NCI-H2196 (cell line): ENCODE data around the gene ALOX12B.
"Not testable (repeated sequence)": the region's sequence is repeated elsewhere in the genome, so short reads cannot be mapped to it uniquely, and the experiment has no call there.

ENCODE experiments used
- DNase-seq: peaks from one replicate; lab custom pipeline; 2025; ENCODE audit not compliant: unreplicated experiment; lab: John Stamatoyannopoulos, UW

Gene ALOX12B

DNA sequence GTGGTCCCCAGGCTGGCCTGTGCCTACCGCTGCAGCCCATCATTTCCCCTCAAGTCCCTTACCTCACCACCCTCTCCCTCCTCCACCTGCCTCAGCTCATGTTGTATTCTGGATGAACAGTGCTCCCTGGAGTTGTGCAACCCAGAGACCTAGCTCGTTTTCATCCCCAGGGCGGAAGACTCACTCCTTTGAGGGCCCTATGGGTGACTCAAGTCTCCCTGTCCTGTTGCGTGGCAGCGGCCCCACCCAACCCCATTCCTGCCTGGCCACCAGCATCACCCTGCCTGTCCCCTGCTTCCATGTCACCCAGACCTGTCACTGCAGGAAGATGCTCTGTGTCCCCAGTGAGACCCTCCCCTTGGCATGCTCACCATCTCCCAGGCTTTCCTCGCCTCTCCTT lies 3.3 kb downstream of the ALOX12B start:
- no peak for DNase-seq

DNA sequence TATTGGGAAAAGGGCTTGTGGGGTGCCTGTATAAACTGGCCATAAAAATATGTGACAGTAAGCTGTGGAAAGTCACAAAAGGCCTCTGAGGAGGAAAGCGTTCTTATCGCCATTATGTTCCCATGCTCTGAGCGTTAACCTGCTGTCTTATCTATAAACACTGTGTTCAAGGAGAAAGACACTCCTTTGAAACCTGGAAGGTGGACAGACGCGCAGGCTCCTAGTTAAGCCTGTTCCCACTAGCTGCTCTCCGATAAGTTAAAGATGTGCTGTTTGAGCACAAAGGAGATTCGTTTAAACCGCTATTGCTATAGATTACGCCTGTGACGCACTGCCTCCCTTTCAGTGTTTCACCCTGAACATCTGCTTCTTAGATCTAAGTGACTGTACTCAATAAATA lies 5.2 kb downstream of the ALOX12B start:
- DNase-seq, result no peak

DNA sequence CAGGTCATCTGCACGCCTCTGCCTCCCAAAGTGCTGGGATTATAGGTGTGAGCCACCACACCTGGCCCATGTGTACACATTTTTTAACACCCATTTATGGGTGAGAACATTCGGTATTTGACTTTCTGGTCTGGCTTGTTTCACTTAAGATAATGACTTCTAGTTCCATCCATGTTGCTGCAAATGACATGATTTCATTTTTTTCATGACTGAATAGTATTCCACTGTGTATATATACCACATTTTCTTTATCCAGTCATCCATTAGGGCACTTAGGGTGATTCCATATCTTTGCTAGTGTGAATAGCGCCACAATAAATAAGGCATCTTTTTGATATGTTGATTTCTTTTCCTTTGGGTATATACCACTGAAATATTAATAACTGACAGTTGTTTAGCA lies 5.6 kb downstream of the ALOX12B start:
- DNase-seq, result no peak

DNA sequence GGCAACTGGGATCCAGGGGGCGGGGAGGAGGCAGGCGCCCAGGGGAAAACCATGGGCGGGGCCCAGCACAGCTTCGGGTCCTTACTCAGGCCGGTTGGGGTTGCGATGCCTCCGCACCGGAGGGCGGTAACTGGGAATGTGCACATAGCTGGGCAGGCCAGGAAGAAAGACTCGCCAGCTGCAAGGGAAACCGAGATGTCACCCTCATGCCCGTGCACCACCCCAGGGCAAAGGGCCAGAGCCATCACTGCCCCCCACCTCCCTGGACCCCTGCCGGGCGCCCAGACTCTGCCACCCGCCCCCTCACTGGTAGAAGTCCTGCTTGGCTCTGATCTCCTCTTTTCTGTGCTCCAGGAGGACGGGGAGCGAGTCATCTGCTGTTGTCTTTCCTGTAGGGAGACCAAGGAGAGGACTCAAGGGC lies 6.7 kb downstream of the ALOX12B start:
- no peak for DNase-seq

DNA sequence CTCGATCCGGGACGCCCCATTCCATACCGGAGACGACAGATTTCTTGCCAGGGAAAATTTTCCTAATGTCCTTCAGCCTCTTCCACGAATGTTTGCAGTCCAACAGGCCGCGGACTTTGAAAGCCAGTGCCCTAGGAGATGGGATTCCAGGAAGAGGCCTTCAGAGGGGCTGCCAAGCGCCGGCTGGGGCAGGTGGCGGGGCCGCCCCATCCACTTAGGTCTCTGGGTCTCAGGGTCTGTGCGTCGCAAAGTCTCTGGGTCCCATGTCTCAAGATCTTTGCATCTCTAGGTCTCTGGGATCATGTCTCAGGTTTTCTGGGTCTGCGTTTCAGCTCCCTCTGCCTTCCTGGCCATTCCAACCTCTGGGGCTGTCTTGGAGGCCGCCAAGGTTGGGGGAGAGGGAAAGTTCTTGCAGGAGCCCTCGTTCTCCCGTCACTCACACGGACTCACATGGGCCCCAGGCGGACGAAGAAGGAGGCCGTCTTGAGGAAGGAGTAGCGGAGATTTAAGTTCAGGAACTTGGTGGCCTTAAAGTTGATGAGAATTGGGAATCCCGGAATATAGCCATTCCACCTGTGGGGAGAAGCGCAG lies 7.2 kb downstream of the ALOX12B start:
- DNase-seq, result no peak

DNA sequence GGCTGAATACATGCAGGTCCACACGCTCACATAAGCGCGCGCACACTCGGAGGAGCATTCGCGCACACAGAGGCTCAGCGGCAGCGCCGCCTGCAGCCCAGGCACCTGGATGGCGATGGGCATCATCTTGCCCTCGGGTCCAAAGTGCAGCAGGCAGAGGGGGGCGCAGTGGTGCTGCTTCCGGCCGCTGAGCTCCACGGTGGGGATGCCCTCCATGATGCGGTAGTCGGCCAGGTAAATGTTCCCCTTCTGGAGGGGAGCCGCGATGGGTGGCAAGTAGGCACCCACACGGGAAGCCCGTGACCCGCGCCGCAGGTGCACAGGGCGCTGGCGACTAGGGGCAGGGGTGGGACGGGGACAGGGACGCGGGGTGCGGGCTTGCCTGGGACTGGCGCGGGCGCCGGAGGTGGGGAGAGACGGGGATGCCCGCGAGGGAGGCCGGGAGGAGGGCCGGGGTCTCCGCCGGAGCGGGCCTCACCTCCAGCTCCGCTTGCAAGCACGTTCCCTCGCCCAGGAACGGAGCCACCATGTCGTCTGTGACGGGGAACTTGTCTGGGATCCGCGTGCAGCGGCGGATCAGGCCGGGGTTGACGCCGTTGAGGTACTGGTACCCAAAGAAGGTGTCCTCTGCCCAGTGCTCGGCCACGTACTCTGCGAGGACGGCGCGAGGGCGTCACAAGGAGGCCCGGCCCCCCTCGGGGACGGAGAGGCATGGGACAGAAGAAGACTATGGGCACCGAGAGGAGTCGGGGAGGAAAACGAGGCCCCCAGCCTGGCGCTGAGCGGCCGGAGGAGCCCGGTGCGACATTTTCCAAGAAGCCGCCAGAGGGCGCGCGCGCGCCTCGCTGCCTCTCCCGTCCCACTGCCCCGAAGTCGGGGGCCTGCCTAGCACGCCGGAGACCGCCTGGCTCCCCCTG lies 8.0 kb downstream of the ALOX12B start:
- peak; percentile 50 for DNase-seq

DNA sequence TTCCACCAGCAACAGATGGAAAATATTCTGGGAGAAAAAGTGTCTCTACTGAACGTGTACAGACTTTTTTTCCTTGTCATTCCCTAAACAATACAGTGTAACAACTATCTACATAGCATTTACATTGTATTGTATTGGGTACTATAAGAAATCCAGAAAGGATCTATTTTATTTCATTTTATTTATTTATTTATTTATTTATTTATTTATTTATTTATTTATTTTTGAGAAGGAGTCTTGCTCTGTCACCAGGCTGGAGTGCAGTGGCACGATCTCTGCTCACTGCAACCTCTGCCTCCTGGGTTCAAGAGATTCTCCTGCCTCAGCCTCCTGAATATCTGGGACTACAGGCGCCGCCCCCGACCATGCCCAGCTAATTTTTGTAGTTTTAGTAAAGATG lies 9.6 kb downstream of the ALOX12B start:
- not testable (repeated sequence) for DNase-seq

DNA sequence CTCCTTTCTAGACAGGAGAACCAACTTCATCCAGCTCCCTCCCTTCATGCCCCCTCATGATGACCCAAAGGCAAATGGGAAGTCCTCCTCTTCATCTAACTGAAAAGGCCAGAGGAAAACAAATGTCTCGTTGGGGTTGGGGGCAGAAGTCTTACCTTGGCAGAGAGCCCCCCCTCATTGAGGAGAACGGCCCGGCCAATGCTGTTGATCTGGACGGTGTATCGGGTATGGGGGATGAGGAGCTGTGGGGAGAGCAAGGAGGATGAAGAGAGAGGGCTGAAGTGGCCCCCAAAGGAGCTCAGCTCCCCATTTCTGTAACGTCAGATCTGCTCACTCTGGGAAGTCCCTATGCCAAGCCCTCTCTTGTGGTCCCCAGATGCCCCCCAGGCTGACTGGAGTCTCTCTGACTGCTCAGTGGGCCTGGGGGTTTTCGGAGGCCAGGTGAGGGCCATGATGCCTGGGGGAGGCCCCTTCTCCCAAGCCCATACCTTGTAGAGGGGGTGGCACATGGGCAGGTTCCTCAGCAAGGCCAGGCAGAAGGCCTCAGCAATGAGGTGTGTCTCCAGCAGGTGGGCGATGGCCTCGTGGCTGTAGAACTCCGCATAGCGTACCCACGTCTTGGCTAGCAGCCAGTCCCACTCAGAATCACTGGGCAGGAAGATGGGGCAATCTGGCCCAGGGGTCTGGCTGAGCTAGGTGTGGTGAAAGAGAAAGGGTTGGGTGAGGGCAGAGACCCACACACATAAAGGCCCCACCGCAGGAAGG lies 10.8 kb downstream of the ALOX12B start:
- no peak for DNase-seq

DNA sequence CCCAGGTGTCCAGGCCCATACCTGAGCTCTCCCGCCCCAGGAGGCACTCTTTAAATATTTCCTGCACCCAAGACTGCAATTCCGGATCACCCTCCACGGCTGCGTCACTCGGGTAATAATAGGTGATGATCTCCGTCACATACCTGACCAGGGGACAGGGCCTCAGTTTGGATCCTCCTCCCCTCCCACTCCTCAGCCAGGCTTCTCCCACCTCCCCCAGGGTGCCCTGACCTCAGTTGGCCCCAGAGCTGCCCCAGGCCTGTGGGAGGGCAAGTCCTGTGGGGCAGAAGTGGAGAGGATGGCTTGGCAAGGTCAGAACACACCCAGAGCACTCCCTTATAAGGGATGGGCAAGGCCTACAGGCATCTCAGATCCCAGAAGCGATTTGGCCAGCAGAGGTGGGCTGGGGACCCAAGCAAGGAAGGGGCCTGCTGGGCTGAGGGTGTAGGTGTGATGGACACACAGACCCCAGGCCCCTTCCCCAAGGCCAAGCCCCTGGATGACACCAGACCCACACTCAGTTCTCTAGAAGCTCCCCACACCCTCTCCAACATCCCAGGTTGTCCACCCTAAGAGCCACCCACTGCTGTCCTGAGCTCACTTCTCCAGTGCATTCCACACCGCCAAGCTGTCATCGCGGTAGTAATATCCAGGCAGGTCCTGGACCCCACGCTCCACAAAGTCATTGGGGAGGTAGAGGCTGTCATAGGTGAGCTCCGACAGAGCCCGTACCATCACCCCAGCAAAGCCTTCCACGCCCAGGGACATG lies 11.8 kb downstream of the ALOX12B start:
- no peak for DNase-seq

DNA sequence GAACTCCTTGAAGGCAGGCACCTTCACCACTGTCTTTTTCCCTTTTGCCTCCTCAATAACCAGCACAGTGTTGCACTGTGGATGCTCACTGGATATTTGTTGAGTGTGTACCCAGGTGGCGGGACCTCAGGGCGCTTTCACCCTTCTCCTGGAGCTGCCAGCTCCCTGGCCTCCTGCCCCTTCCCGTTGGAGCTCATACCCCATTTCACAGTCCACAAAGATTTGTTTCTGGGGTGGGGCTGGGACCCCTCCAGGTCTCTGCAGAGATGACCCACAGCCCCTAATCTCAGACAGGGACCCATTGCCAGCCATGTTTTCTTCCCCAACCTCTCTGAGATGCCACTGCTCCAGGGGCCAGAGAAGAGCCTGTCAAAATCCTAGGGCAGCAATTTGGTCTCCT lies 12.4 kb downstream of the ALOX12B start:
- no peak for DNase-seq

DNA sequence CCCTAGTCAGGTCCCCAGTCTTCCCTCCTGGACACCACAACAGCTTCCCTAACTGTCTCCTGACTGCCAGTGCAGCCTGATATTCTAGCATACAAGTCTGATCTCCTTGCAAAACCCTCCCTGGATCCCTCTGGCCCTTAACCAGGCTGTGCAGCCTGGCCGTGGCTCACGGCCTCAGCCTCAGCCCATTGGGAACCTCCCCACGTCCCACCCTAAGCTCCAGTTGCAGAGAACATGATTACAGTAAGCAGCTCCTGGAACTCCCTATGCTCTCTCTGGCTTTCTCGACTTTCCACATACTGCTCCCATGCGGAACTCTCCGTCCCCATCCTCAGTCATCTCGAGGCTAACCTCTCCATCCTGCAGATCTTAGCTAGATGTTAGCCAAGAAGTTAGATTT lies 13.0 kb downstream of the ALOX12B start:
- DNase-seq, result no peak

DNA sequence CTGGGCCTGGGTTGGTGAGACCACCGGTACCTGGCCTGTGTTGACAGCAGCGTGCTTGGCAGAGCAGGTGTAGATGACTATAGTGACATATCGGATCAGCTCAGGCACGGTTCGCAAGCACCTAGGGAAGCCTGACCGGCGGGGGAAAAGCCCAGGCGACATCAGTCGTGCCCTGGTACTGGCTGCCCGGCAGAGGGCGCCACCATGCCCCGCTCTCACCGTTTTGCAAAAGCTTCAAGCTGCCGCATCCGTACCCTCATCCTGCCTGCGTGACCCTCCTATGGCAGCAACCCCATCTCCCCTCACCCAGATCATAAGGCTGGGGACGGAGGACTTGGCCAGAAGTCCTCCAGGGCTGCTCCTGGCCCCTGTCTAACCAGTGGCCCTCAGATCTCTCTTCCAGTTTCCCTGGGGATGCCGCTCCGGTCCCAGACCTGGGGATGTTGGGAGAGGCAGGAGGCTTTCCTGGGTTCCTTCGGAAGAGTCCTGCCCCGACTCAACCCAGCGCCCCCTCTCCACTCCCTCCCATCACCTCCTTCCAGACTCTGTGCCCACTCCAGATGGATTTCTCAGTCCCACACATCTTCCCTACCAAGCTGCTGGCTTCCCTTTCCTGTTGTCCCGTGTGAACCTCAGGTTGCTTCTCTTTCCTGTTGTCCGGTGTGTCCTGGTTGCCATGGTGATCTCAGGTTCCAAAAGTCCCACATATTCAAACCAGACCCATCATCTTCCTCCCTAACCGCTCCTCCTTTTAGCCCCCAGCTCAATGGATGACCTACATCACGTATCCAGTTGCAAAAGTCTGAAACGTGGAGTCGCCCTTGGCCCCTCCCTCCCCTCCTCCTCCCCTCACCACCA lies 13.7 kb downstream of the ALOX12B start:
- DNase-seq, result peak; percentile 63

DNA sequence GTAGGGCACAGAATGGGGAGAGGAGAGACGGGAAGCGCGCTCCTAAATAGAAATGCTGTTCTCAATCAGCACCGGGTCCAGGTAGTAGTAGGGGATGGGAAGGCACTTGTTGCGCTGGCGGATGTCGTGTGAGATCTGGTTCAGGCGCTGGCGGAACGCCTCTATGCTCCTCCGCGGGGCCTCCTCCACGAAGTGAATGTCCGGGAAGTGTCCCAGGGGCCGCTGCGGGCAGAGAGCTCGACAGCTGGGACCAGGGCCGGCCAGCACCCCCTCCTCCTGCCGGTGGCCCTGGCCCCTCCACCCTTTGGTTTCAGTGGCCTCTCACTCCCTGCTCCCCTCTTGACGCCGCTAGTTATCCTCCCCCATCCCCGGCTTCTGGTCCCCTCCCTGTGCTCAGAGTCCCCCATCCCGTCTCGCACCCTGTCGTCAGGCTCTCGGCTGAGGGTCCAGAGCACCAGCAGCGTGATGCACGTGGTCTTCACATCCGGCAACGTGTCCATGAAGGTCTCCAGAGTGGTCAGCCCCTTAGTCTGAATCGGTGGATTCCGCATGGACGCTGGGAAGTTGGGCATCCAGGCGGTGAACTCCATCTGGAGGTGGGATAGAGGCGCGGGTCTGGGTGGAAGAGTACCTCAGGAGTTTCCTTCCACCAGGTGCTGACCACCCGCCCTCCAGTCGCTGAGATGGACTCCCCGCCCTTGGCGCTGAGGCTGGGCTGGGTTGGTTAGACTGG lies 14.6 kb downstream of the ALOX12B start:
- no peak for DNase-seq

DNA sequence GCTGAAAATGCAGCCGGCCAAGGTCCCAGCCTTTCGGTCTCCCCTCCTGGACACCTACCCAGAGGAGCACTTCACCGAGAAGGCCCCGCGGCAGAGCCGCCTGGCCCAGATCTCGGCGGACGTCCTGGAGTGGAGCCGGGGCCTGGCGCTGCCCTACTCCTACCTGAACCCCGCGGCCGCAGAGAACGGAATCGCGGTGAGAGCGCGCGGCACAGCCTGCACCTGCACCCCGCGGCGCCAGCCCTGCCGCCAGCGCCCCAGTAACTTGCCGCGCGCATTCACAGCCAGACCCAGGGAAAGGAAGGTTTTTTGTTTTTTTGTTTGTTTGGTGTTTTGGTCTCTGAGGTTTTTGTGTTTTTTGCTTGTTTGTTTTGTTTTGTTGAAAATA lies 15.2 kb downstream of the ALOX12B start:
- DNase-seq, result no peak

DNA sequence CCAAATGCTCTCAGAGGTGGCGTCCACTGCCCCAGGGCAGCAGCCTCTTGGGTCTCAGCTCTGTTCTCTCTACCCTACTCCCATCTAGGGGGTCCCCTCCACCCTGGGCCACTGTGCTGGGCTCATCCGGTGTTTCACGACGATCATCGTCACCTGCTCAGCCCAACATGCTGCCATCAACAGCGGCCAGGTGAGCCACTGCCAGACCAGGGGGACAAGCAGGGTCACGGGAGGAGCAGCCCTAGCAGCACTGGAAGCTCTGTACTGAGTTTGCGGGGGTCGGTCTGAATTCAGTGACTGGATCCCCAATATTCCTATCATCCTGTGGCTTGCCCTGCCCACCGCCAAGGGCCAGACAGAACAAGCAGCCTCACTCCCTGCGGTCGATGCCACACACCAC lies 16.0 kb downstream of the ALOX12B start:
- no peak for DNase-seq

DNA sequence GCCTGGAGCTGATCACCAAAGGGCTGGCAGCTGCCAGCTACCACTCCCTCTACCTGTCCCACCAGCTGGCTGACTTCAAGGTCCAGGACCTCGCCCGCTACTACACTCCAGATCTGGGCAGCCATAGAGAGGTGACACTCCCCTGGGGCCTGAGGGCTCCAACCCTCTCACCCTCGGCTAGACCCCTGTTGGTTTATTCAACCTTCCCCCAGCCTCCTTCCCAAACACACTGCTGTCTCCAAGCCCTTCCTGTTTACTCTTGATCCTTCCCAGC lies 18.0 kb downstream of the ALOX12B start:
- DNase-seq, result no peak

DNA sequence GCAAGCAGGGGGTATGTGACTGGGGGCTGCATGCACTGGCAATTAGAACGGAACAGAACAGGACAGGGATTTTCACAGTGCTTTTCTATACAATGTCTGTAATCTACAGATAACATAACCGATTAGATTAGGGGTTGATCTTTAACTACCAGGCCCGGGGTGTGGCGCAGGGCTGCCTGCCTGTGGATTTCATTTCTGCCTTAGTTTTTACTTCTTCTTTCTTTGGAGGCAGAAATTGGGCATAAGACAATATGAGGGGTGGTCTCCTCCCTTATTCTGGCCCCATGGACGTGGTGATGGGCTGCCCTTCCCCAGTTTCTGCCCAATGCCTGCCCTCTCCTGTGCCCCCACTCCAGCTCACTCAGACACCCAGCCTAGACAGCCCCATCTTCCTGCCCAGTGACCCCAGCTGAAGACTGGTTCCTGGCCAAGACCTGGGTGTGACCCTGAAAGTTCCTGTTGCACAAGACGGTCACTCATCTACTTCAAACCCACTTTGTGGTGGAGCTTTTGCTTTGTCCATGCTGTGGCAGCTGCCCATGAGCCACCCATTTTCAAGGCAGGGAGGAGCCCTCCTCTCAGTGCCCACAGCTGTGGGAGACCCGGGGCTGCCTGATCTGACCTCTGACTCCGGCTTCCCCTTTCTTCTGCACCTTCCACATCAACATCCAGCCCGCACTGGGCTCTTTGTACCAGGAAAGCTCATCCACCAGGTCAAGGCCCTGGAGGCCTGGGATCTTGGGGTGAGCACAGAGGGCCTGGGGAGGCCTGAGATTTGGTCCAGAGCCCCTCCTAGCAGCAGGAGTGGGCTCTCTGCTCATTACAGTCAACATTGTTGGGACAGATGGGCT lies 18.6 kb downstream of the ALOX12B start:
- DNase-seq, result no peak

DNA sequence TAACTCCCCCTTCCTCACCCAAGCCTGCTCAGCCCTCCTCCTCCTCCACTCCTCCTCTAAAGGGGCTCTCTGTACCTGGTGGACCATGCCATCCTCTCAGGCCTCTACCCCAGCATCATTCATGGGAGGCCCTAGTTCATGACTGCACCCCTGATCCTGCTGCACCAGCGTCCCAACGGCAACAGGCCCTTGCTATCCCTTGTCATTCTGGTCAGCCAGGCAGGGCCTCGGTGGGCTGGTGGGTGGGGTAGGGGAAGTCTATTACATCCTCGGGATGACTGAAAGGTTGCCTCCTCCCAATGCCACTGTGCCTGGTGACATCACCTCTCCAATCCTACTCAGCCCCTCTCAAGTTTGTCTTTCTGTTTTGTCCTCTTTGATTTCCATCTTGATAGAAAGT lies 19.7 kb downstream of the ALOX12B start:
- DNase-seq, result no peak
